Thoracic aorta (tissue), 2 donors: ENCODE measurements around the gene SLC23A2. TPM values are rescaled to one million over a fixed set of nuclear protein-coding genes. Genes with fewer than 3 reads are reported as not detected.

Experiments used
- ATAC-seq: fragments of 150-250 bp; one replicate; pipeline ENCODE4 v1.8.0; 2017; ENCODE audit warnings: low read depth; ENCODE audit not compliant: insufficient number of reproducible peaks, low FRiP score
- DNase-seq: peaks from one replicate; pipeline ENCODE4 v3.0.0-alpha.2; 2020; ENCODE audit warnings: low spot score
- H3K27ac ChIP-seq, 2 donors: fragments of 200-600 bp; sonication (generic); 1 replicate in 1 of 2; 2 replicates in 1 of 2; pipeline ENCODE4 v1.5.1; 2016; ENCODE audit warnings: mild to moderate bottlenecking in 2 of 2, moderate library complexity in 2 of 2
- H3K27me3 ChIP-seq: fragments of 200-600 bp; sonication (generic); replicated peaks from 2 replicates; pipeline ENCODE4 v1.6.0; 2016; ENCODE audit warnings: mild to moderate bottlenecking; ENCODE audit not compliant: insufficient read depth
- H3K36me3 ChIP-seq: fragments of 200-600 bp; sonication (generic); one replicate; pipeline ENCODE4 v1.5.1; 2016
- H3K4me1 ChIP-seq, 2 donors: fragments of 200-600 bp; sonication (generic); 1 replicate in 1 of 2; 2 replicates in 1 of 2; pipeline versions ENCODE4 v1.5.1 to v1.6.0; 2016; ENCODE audit warnings: low read depth in 2 of 2, mild to moderate bottlenecking in 1 of 2; ENCODE audit not compliant: control insufficient read depth in 1 of 2
- H3K4me3 ChIP-seq: fragments of 200-600 bp; sonication (generic); 2 replicates; pipeline ENCODE4 v1.5.1; 2016; ENCODE audit warnings: mild to moderate bottlenecking
- H3K9me3 ChIP-seq: fragments of 200-600 bp; sonication (generic); 2 replicates; pipeline ENCODE4 v1.5.1; 2016
- CTCF ChIP-seq: fragments of 200-600 bp; sonication (generic); IDR thresholded peaks from one replicate; pipeline ENCODE4 v1.5.1; 2019; ENCODE audit warnings: antibody characterized with exemption
- total RNA-seq, 2 donors: library from RNA; depleted of rRNA; stranded (reverse); fragments of >200 nt; gene quantifications; one replicate each; pipeline versions ENCODE4 v1.1.0 to v1.2.3, GENCODE V29; 2016

Gene SLC23A2
- total RNA-seq, 2 donors from 2014 or later: 32.1 to 51.9 TPM

GRCh38 chr20:4893709-4894108 lies 107.6 kb downstream of the SLC23A2 start:
- Histone ChIP-seq H3K36me3 (peaks cover 6% of the 10 kb centered on the region), H3K9me3 (no peaks in the 10 kb centered on the region), H3K27ac (no peak overlapping the region), H3K4me1 (peaks cover 0 to 9% of the 10 kb centered on the region in 2 donors), H3K4me3 (no peak overlapping the region), H3K27me3 (no peaks in the 10 kb centered on the region)
- DNase-seq: no peak
- no peak for ATAC-seq
- TF ChIP-seq CTCF: no peak

GRCh38 chr20:4891997-4892396 lies 109.3 kb downstream of the SLC23A2 start:
- Histone ChIP-seq H3K36me3 (peaks cover 6% of the 10 kb centered on the region), H3K4me3 (no peak overlapping the region), H3K4me1 (no peaks in the 10 kb centered on the region), H3K27me3 (no peaks in the 10 kb centered on the region), H3K27ac (no peak overlapping the region), H3K9me3 (no peaks in the 10 kb centered on the region)
- no peak for DNase-seq
- ATAC-seq: no peak
- no peak for TF ChIP-seq CTCF

- ATAC-seq (no peak), DNase-seq (no peak)
- Histone ChIP-seq H3K4me3 (no peak overlapping the region), H3K4me1 (no peaks in the 10 kb centered on the region), H3K36me3 (peaks cover 6% of the 10 kb centered on the region), H3K9me3 (no peaks in the 10 kb centered on the region), H3K27me3 (no peaks in the 10 kb centered on the region), H3K27ac (no peak overlapping the region)
- no peak for TF ChIP-seq CTCF
These were observed 110.0 kb downstream of the SLC23A2 start for GRCh38 chr20:4891190-4891763.

- H3K9me3 ChIP-seq: no peaks in the 10 kb centered on the region
- peaks cover 6% of the 10 kb centered on the region for H3K36me3 ChIP-seq
- H3K27me3 ChIP-seq: no peaks in the 10 kb centered on the region
- no peak overlapping the region for H3K4me3 ChIP-seq
- DNase-seq (no peak), ATAC-seq (no peak)
- no peak overlapping the region for H3K27ac ChIP-seq
- no peaks in the 10 kb centered on the region for H3K4me1 ChIP-seq
- no peak for TF ChIP-seq CTCF
These were observed 111.9 kb downstream of the SLC23A2 start for GRCh38 chr20:4889446-4889845.

GRCh38 chr20:4887586-4887985 lies 113.7 kb downstream of the SLC23A2 start:
- DNase-seq (no peak), ATAC-seq (no peak)
- Histone ChIP-seq H3K27ac (no peak overlapping the region), H3K9me3 (no peaks in the 10 kb centered on the region), H3K4me1 (no peaks in the 10 kb centered on the region), H3K4me3 (no peak overlapping the region), H3K27me3 (no peaks in the 10 kb centered on the region), H3K36me3 (peaks cover 9% of the 10 kb centered on the region)
- no peak for TF ChIP-seq CTCF
